Gastroesophageal sphincter (tissue), 4 donors: ENCODE measurements around the gene ISOC2. TPM values are rescaled to one million over a fixed set of nuclear protein-coding genes. Genes with fewer than 3 reads are reported as not detected.

Experiments used
- ATAC-seq: fragments of 150-250 bp; one replicate; pipeline ENCODE4 v1.9.1; 2016; ENCODE audit warnings: mild to moderate bottlenecking, moderate library complexity
- H3K27ac ChIP-seq, 4 donors: fragments of 200-600 bp; sonication (generic) in 3 of 4; 1 replicate in 3 of 4; 2 replicates in 1 of 4; pipeline ENCODE4 v1.5.1; 2016 to 2019
- H3K27me3 ChIP-seq: fragments of 200-600 bp; sonication (generic); one replicate; pipeline ENCODE4 v1.5.1; 2019
- H3K36me3 ChIP-seq, 2 donors: fragments of 200-600 bp; sonication (generic); one replicate each; pipeline ENCODE4 v1.5.1; 2019; ENCODE audit warnings: control low read depth in 1 of 2
- H3K4me1 ChIP-seq, 3 donors: fragments of 200-600 bp; sonication (generic); 1 replicate in 2 of 3; 2 replicates in 1 of 3; pipeline ENCODE4 v1.5.1; 2016 to 2019; ENCODE audit warnings: control low read depth in 2 of 3
- H3K4me3 ChIP-seq, 2 donors: fragments of 200-600 bp; sonication (generic); one replicate each; pipeline ENCODE4 v1.5.1; 2019; ENCODE audit warnings: mild to moderate bottlenecking in 1 of 2, moderate library complexity in 1 of 2
- H3K9me3 ChIP-seq, 3 donors: fragments of 200-600 bp; sonication (generic); one replicate each; pipeline ENCODE4 v1.5.1; 2017 to 2019; ENCODE audit warnings: control low read depth in 2 of 3
- CTCF ChIP-seq, 4 experiments: fragments of 200-600 bp in 2 of 4; fragments of 450-650 bp in 2 of 4; sonication (generic) in 1 of 4; IDR thresholded peaks; one replicate each; pipeline ENCODE4 v1.5.1; 2017 to 2019; ENCODE audit warnings: antibody characterized with exemption in 4 of 4, mild to moderate bottlenecking in 2 of 4, moderate library complexity in 2 of 4
- EP300 ChIP-seq: sonication (generic); formaldehyde crosslinking; IDR thresholded peaks from one replicate; pipeline ENCODE4 v1.6.1; 2017; ENCODE audit warnings: antibody characterized with exemption, mild to moderate bottlenecking
- POLR2A ChIP-seq, 2 donors: fragments of 450-650 bp; IDR thresholded peaks; one replicate each; pipeline ENCODE4 v1.6.1; 2017; ENCODE audit warnings: antibody characterized with exemption in 2 of 2, mild to moderate bottlenecking in 2 of 2, moderate library complexity in 1 of 2
- POLR2AphosphoS5 ChIP-seq: sonication (generic); formaldehyde crosslinking; IDR thresholded peaks from one replicate; pipeline ENCODE4 v1.6.1; 2017; ENCODE audit warnings: antibody characterized with exemption
- WGBS, 2 donors: methylation state at CpG; one replicate each; pipeline ENCODE4 v1.1.5; 2018; ENCODE audit warnings: low coverage in 1 of 2; 5-methylcytosine and 5-hydroxymethylcytosine counted together
- total RNA-seq, 4 donors: library from RNA; depleted of rRNA; stranded (reverse); fragments of >200 nt; gene quantifications; one replicate each; pipeline ENCODE4 v1.1.0, GENCODE V29; 2016

The ISOC2 gene
- total RNA-seq, 4 donors from 2014 or later = 39.0 to 78.5 (median 63.8) TPM

GRCh38 chr19:55441692-55442321, 19.6 kb downstream of the ISOC2 start:
- ATAC-seq = no peak
- Histone ChIP-seq H3K27ac (no peak overlapping the region), H3K4me3 (no peak overlapping the region), H3K4me1 (peaks cover 0 to 35% (median 2%) of the 10 kb centered on the region in 3 donors), H3K36me3 (no peaks in the 10 kb centered on the region), H3K27me3 (peaks cover 99% of the 10 kb centered on the region), H3K9me3 (no peaks in the 10 kb centered on the region)
- no peak for TF ChIP-seq EP300
- no peak for TF ChIP-seq CTCF (IDR thresholded peaks at IDR 0.05)
- TF ChIP-seq POLR2AphosphoS5 = no peak
- TF ChIP-seq POLR2A (IDR thresholded peaks at IDR 0.05) = no peak
- WGBS, 2 donors = 1% methylated on average over 13 of the region's 39 CpGs; no CpG with 5 or more reads in 1 of the 2 donors

GRCh38 chr19:55441319-55441691, 20.1 kb downstream of the ISOC2 start:
- WGBS, 2 donors = 6% methylated on average over 17 of the region's 21 CpGs; no CpG with 5 or more reads in 1 of the 2 donors
- Histone ChIP-seq H3K4me3 (no peak overlapping the region), H3K27ac (no peak overlapping the region), H3K4me1 (peaks cover 0 to 35% (median 2%) of the 10 kb centered on the region in 3 donors), H3K9me3 (no peaks in the 10 kb centered on the region), H3K36me3 (no peaks in the 10 kb centered on the region), H3K27me3 (peaks cover 99% of the 10 kb centered on the region)
- ATAC-seq = no peak
- no peak for TF ChIP-seq CTCF (IDR thresholded peaks at IDR 0.05)
- no peak for TF ChIP-seq POLR2AphosphoS5
- TF ChIP-seq POLR2A (IDR thresholded peaks at IDR 0.05) = no peak
- no peak for TF ChIP-seq EP300

GRCh38 chr19:55440411-55441105, 20.9 kb downstream of the ISOC2 start:
- peaks cover 0 to 35% (median 2%) of the 10 kb centered on the region in 3 donors for H3K4me1 ChIP-seq
- H3K4me3 ChIP-seq = no peak overlapping the region
- H3K9me3 ChIP-seq = no peaks in the 10 kb centered on the region
- 10 to 11% methylated on average over 8 to 10 of the region's 39 CpGs for WGBS, 2 donors
- no peaks in the 10 kb centered on the region for H3K36me3 ChIP-seq
- no peak overlapping the region for H3K27ac ChIP-seq
- TF ChIP-seq EP300 (no peak), POLR2A (IDR thresholded peaks at IDR 0.05) (no peak), POLR2AphosphoS5 (no peak), CTCF (IDR thresholded peaks at IDR 0.05) (no peak)
- ATAC-seq = no peak
- peaks cover 100% of the 10 kb centered on the region for H3K27me3 ChIP-seq

- H3K27ac ChIP-seq = no peak overlapping the region
- H3K9me3 ChIP-seq = no peaks in the 10 kb centered on the region
- no peaks in the 10 kb centered on the region for H3K36me3 ChIP-seq
- peaks cover 0 to 35% (median 2%) of the 10 kb centered on the region in 3 donors for H3K4me1 ChIP-seq
- peaks cover 89% of the 10 kb centered on the region for H3K27me3 ChIP-seq
- no peak overlapping the region for H3K4me3 ChIP-seq
- WGBS, 2 donors = 61 to 78% methylated on average over 3 to 5 of the region's 5 CpGs
- ATAC-seq = no peak
- TF ChIP-seq POLR2AphosphoS5 (no peak), CTCF (IDR thresholded peaks at IDR 0.05) (no peak), EP300 (no peak), POLR2A (IDR thresholded peaks at IDR 0.05) (no peak)
Observed at GRCh38 chr19:55439052-55439451, 22.4 kb downstream of the ISOC2 start.

- no peak overlapping the region for H3K4me3 ChIP-seq
- no peak overlapping the region for H3K27ac ChIP-seq
- peaks cover 0 to 32% (median 2%) of the 10 kb centered on the region in 3 donors for H3K4me1 ChIP-seq
- no peak for ATAC-seq
- no peaks in the 10 kb centered on the region for H3K9me3 ChIP-seq
- H3K27me3 ChIP-seq = peaks cover 89% of the 10 kb centered on the region
- 0 to 8% methylated on average over 1 to 7 of the region's 17 CpGs for WGBS, 2 donors
- no peaks in the 10 kb centered on the region for H3K36me3 ChIP-seq
- TF ChIP-seq CTCF (IDR thresholded peaks at IDR 0.05) (no peak), POLR2A (IDR thresholded peaks at IDR 0.05) (no peak), EP300 (no peak), POLR2AphosphoS5 (no peak)
Observed at GRCh38 chr19:55437410-55437809, 24.0 kb downstream of the ISOC2 start.
